ENCODE results near the gene GLI3.

DNA sequence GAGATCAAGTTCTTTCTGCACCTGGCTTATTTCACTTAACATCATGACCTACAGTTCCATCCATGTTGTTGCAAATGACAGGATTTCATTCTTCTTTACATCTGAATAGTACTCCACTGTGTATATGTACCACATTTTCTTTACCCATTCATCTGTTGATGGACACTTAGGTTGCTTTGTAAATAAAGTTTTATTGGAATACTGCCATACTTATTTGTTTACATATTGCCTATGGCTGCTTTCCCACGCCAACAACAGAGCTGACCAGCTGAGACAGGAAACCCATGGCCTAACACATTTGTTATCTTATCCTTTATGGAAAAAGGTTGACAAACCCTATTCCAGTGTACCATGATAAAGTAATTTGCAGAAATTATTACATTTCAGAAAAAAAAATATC is 153.7 kb downstream of the GLI3 start:
- TF ChIP-seq CTCF (IDR thresholded peaks at IDR 0.05) (no peak), EZH2 (IDR thresholded peaks at IDR 0.05) (no peak), EZH2phosphoT487 (IDR thresholded peaks at IDR 0.05) (no peak)

All from neural progenitor cell (in vitro differentiated cells).